Panc1 (cell line): ENCODE measurements around the gene GCHFR. TPM values are rescaled to one million over a fixed set of nuclear protein-coding genes. Genes with fewer than 3 reads are reported as not detected.

ENCODE experiments used
- ATAC-seq: fragments of 200-7000 bp; cut with Tn5 transposase; 2 replicates; pipeline ENCODE4 v1.9.1; 2020; ENCODE audit warnings: mild to moderate bottlenecking, moderate library complexity
- BruUV-seq: library from RNA; stranded (reverse); fragments of 400-500 nt; replicated peaks from 2 replicates; lab custom pipeline; 2021; lab: Mats Ljungman, UMichigan
- CTCF ChIA-PET: fragments of 300-600 bp; sonication (Branson Sonifier 250); formaldehyde crosslinking; loops from one replicate; lab custom pipeline; 2022; ENCODE audit warnings: antibody characterized with exemption; lab: Charles Lee
- POLR2A ChIA-PET: fragments of 300-600 bp; sonication (Branson Sonifier 250); formaldehyde crosslinking; loops from one replicate; lab custom pipeline; 2022; ENCODE audit warnings: antibody characterized with exemption; lab: Charles Lee
- DNase-seq: peaks from one replicate; pipeline ENCODE4 v3.0.0-alpha.2; 2010; ENCODE audit warnings: low read depth, low spot score
- H3K27ac ChIP-seq: 2 replicates; pipeline ENCODE4 v1.5.1; 2011; ENCODE audit warnings: mild to moderate bottlenecking, low read length, inconsistent platforms
- H3K27me3 ChIP-seq: fragments of 200-500 bp; sonication (Bioruptor generic); 2 replicates; pipeline ENCODE4 v1.6.0; 2014; ENCODE audit warnings: low read length, inconsistent platforms; ENCODE audit not compliant: control insufficient read depth, insufficient read depth
- H3K36me3 ChIP-seq: fragments of 200-500 bp; sonication (Bioruptor generic); 2 replicates; pipeline ENCODE4 v1.5.1; 2014; ENCODE audit warnings: inconsistent platforms, mild to moderate bottlenecking, low read length, moderate library complexity; ENCODE audit not compliant: control insufficient read depth, insufficient read depth
- H3K4me1 ChIP-seq: 2 replicates; pipeline ENCODE4 v1.5.1; 2011; ENCODE audit warnings: inconsistent platforms, mild to moderate bottlenecking, low read length, moderate library complexity; ENCODE audit not compliant: control insufficient read depth, insufficient read depth
- H3K4me3 ChIP-seq, 2 experiments: 2 replicates each; pipeline ENCODE4 v1.5.1; 2011 to 2012; ENCODE audit warnings: low read depth in 2 of 2, low read length in 2 of 2, mild to moderate bottlenecking in 2 of 2, inconsistent platforms in 1 of 2, moderate library complexity in 1 of 2
- H3K9me3 ChIP-seq: fragments of 200-500 bp; sonication (Bioruptor generic); 2 replicates; pipeline ENCODE4 v1.5.1; 2014; ENCODE audit warnings: low read depth, mild to moderate bottlenecking, inconsistent platforms, low read length, moderate library complexity; ENCODE audit not compliant: control insufficient read depth, insufficient read depth
- POLR2AphosphoS5 ChIP-seq: IDR thresholded peaks from 2 replicates; pipeline ENCODE4 v1.6.1; 2012; ENCODE audit warnings: mild to moderate bottlenecking, low read depth, low read length, moderate library complexity
- SIN3A ChIP-seq: IDR thresholded peaks from 2 replicates; pipeline ENCODE4 v1.6.1; 2012; ENCODE audit warnings: low read depth, mild to moderate bottlenecking, low read length, moderate library complexity, borderline replicate concordance; ENCODE audit not compliant: insufficient read depth
- TCF7L2 ChIP-seq: IDR thresholded peaks from 2 replicates; pipeline ENCODE4 v1.6.1; 2011; ENCODE audit warnings: mild to moderate bottlenecking, low read depth, low read length, inconsistent platforms
- in situ Hi-C: cut with HindIII; loops from 2 replicates; pipeline ENCODE4 v1.10.0; 2016; ENCODE audit warnings: low sequenced_read_pairs, low pct_unique_long_range_greater_than_20kb
- intact Hi-C: fragments of 100-400 bp; cut with micrococcal nuclease; formaldehyde crosslinking; loops from one replicate; pipeline ENCODE4 v1.10.0; 2022; ENCODE audit not compliant: unreplicated experiment
- total RNA-seq: library from RNA; stranded (reverse); gene quantifications from one replicate; pipeline ENCODE4 v1.2.1, GENCODE V29; 2021; ENCODE audit not compliant: unreplicated experiment
- TF ChIP-seq, protein P1 (sequence below): fragments of 450-650 bp; IDR thresholded peaks from 2 replicates; pipeline ENCODE4 v1.5.1; 2017; ENCODE audit warnings: mild to moderate bottlenecking
- TF ChIP-seq, protein P2 (sequence below), 2 experiments: IDR thresholded peaks; 2 replicates each; pipeline ENCODE4 v1.6.1; 2011 to 2012; ENCODE audit warnings: low read depth in 2 of 2, control low read depth in 1 of 2, low read length in 1 of 2, mild to moderate bottlenecking in 1 of 2, moderate library complexity in 1 of 2; ENCODE audit not compliant: insufficient read depth in 1 of 2

GCHFR gene
- total RNA-seq, 1 experiment from 2014 or later, result 37.2 TPM

- intact Hi-C loops (no loop called here), in situ Hi-C loops (no loop called here)
- BruUV-seq, result no TSS peak
- ChIA-PET CTCF (interaction anchor here (0.7 kb wide), 1 partner anchor 225 kb away, joined by 7 read pairs; no protein-coding TSS in a partner anchor), POLR2A (interaction anchor here (0.7 kb wide), 1 partner anchor 11 kb away, joined by 5 read pairs; no protein-coding TSS in a partner anchor)
- Histone ChIP-seq H3K36me3 (no peaks in the 10 kb centered on the region), H3K4me3 (no peak overlapping the region), H3K9me3 (no peaks in the 10 kb centered on the region), H3K27me3 (no peaks in the 10 kb centered on the region), H3K27ac (no peak overlapping the region), H3K4me1 (no peaks in the 10 kb centered on the region)
- no peak for TF ChIP-seq POLR2AphosphoS5
- TF ChIP-seq, protein P1, sequence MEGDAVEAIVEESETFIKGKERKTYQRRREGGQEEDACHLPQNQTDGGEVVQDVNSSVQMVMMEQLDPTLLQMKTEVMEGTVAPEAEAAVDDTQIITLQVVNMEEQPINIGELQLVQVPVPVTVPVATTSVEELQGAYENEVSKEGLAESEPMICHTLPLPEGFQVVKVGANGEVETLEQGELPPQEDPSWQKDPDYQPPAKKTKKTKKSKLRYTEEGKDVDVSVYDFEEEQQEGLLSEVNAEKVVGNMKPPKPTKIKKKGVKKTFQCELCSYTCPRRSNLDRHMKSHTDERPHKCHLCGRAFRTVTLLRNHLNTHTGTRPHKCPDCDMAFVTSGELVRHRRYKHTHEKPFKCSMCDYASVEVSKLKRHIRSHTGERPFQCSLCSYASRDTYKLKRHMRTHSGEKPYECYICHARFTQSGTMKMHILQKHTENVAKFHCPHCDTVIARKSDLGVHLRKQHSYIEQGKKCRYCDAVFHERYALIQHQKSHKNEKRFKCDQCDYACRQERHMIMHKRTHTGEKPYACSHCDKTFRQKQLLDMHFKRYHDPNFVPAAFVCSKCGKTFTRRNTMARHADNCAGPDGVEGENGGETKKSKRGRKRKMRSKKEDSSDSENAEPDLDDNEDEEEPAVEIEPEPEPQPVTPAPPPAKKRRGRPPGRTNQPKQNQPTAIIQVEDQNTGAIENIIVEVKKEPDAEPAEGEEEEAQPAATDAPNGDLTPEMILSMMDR, result no peak
- TF ChIP-seq, protein P2, sequence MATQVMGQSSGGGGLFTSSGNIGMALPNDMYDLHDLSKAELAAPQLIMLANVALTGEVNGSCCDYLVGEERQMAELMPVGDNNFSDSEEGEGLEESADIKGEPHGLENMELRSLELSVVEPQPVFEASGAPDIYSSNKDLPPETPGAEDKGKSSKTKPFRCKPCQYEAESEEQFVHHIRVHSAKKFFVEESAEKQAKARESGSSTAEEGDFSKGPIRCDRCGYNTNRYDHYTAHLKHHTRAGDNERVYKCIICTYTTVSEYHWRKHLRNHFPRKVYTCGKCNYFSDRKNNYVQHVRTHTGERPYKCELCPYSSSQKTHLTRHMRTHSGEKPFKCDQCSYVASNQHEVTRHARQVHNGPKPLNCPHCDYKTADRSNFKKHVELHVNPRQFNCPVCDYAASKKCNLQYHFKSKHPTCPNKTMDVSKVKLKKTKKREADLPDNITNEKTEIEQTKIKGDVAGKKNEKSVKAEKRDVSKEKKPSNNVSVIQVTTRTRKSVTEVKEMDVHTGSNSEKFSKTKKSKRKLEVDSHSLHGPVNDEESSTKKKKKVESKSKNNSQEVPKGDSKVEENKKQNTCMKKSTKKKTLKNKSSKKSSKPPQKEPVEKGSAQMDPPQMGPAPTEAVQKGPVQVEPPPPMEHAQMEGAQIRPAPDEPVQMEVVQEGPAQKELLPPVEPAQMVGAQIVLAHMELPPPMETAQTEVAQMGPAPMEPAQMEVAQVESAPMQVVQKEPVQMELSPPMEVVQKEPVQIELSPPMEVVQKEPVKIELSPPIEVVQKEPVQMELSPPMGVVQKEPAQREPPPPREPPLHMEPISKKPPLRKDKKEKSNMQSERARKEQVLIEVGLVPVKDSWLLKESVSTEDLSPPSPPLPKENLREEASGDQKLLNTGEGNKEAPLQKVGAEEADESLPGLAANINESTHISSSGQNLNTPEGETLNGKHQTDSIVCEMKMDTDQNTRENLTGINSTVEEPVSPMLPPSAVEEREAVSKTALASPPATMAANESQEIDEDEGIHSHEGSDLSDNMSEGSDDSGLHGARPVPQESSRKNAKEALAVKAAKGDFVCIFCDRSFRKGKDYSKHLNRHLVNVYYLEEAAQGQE (IDR thresholded peaks at IDR 0.05; ENCODE audit: insufficient read depth in 1 of 2, low read depth in 2 of 2, low read length in 1 of 2), result no peak
- no peak for TF ChIP-seq TCF7L2
- no peak for TF ChIP-seq SIN3A
- DNase-seq (no peak), ATAC-seq (no peak)
Observed at GRCh38 chr15:40743485-40743901, 20.4 kb upstream of the GCHFR start.

DNA sequence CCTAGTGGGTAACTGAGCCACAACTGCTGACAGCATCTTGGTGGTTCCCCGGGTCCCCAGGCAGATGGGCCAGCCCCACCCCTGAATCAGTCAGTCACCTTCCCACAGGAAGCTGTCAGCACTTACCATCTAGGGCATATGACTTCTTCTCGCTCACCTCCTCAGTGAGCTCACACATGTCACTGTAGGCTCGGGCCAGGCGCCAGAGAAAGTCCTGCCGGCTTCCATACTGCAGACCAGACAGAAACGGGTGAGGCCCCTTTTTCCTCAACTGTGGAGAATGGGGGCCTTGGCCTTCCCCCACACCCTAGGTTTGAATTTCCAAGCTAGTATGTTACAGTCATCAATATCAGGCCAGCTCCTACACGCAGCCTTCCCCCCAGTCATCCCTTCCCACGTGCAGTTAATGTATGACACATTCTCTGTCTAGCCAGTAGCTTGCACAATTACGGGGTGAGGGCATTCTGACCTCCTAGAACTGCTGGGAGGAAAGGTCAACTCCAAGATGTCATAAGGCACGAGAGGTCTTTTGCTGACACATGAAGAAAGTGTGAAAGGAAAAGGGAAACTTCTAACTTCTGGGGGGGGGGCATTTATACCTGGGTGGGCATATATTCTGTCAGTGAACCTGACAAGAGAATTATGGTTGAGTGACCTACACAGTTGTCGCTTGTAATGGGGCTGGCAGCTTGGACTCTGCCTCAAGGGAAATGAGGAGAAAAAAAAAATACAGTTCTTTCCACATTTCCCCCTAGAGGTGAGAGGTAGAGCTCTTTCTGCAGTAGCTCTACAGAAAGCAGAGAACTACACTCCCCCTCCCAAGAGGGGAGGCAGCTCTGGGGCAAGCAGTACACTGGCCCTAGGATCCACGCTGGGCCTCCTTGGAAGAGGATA lies 19.7 kb upstream of the GCHFR start:
- Histone ChIP-seq H3K4me3 (no peak overlapping the region), H3K9me3 (no peaks in the 10 kb centered on the region), H3K36me3 (no peaks in the 10 kb centered on the region), H3K4me1 (no peaks in the 10 kb centered on the region), H3K27me3 (no peaks in the 10 kb centered on the region), H3K27ac (no peak overlapping the region)
- BruUV-seq, result no TSS peak
- in situ Hi-C loops, result no loop called here
- TF ChIP-seq TCF7L2, result no peak
- intact Hi-C loops, result no loop called here
- DNase-seq (no peak), ATAC-seq (no peak)
- POLR2A ChIA-PET, result interaction anchor here (0.7 to 0.9 kb wide), 3 partner anchors 10 to 221 kb away, joined by 5 to 7 read pairs (median 5); no protein-coding TSS in a partner anchor
- CTCF ChIA-PET, result interaction anchor here (0.7 to 1.0 kb wide), 3 partner anchors 176 to 234 kb away, joined by 3 to 7 read pairs (median 5); no protein-coding TSS in a partner anchor

GRCh38 chr15:40744815-40745152 lies 19.1 kb upstream of the GCHFR start:
- CTCF ChIA-PET, result interaction anchor here (1.0 kb wide), 1 partner anchor 176 kb away, joined by 3 read pairs; no protein-coding TSS in a partner anchor
- no TSS peak for BruUV-seq
- H3K4me1 ChIP-seq, result no peaks in the 10 kb centered on the region
- in situ Hi-C loops, result no loop called here
- H3K27me3 ChIP-seq, result no peaks in the 10 kb centered on the region
- intact Hi-C loops, result no loop called here
- no peaks in the 10 kb centered on the region for H3K36me3 ChIP-seq
- no peaks in the 10 kb centered on the region for H3K9me3 ChIP-seq
- no peak overlapping the region for H3K4me3 ChIP-seq
- H3K27ac ChIP-seq, result no peak overlapping the region
- TF ChIP-seq, protein P1, result no peak
- no peak for TF ChIP-seq TCF7L2
- no peak for TF ChIP-seq POLR2AphosphoS5
- TF ChIP-seq, protein P2 (IDR thresholded peaks at IDR 0.05; ENCODE audit: insufficient read depth in 1 of 2, low read depth in 2 of 2, low read length in 1 of 2), result no peak
- TF ChIP-seq SIN3A, result no peak
- POLR2A ChIA-PET, result interaction anchor here (0.7 to 0.9 kb wide), 2 partner anchors 193 to 220 kb away, joined by 5 to 7 read pairs; no protein-coding TSS in a partner anchor
- DNase-seq, result no peak
- ATAC-seq, result no peak
